GM19240 (cell line): Measurements from ENCODE around the gene KBTBD4.

ENCODE experiments used
- DNase-seq: peaks from one replicate; pipeline ENCODE4 v3.0.0; 2011; ENCODE audit warnings: low spot score; ENCODE audit not compliant: insufficient read length

KBTBD4 gene

DNA sequence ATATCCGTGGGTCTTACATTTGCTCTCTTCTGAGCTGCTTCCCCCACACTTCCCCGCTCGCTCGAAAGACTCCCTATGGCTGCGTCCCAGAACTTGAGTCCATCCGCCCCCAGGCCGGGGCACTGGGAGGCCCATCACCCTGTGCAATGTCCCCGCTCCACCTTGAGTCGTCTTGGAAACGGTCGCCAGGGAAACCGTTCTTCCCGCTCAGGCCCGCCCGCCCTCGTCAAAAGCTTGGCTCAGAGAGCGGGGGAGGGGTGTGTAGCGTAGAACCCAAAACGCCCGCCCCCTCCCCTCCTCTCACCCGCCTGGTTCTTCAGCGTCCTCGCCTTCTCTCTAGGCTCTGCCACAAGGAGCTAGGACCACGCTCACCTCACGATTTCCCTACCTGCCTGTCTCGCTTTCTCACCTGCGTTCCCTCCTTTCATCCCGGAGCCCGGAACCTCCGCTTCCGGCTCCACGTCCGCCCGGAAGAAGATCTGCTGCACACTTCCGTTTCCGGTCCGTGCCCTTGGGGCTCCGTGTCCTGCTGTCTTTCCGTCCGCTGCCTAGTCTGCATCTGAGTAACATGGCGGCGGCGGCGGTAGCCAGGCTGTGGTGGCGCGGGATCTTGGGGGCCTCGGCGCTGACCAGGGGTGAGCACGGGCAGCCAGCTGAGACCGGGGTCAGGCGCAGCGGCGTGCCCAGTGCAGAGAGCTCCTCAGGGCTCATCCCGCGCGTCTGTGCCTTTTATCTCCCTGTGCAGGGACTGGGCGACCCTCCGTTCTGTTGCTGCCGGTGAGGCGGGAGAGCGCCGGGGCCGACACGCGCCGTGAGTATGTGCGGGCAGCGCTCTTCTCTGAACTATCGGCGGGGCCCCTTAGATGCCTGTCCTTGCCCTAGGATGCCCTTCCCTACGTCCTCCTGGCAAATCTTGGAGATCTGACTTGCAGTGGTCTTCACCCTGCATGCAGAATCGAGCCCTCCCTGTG lies at the start of gene KBTBD4, which contains the start of gene NDUFS3:
TSS of gene KBTBD4 (minus strand) at position 447 of the 971 bp plus-strand sequence. CDS start at position 428, 19 bp downstream.
TSS of gene NDUFS3 (plus strand) at position 551 of the 971 bp plus-strand sequence. CDS start at position 569, 18 bp downstream.
- peak; percentile 84 for DNase-seq

DNA sequence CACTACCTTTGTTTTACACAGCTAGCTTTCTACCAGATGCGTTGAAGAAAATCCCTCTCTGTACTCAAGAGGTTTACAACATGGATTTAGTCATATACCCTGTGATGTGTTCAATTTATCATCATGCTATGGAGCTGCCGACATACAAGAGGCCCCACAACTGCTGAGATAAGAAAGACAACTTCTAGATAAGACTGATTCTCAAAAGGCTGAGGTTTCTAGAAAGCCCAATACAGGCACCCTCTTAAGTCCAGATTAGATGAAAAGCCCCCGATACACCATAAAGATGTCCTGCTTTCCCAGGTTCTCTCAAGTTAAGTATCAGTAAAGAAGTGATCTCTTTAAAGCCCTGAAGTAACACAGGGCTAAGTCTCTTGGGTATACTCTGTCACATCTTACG lies 49.3 kb upstream of the KBTBD4 start:
- no peak for DNase-seq

DNA sequence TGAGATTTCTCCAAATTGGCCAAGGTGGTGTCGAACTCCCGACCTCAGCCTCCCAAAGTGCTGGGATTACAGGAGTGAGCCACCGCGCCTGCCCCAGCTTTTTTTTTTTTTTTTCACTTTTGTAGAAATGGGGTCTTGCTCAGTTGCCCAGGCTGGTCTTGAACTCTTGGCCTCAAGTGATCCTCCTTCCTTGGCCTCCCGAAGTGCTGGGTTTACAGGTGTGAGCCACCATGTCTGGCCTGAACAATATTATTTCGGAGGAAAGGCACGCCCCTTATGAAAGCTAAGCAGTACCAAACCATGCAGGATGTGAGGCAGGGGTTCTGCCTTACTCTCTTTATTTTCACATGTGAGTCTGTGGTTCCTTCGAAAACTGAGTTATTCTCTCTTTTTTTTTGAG lies 47.5 kb upstream of the KBTBD4 start:
- no peak for DNase-seq

DNA sequence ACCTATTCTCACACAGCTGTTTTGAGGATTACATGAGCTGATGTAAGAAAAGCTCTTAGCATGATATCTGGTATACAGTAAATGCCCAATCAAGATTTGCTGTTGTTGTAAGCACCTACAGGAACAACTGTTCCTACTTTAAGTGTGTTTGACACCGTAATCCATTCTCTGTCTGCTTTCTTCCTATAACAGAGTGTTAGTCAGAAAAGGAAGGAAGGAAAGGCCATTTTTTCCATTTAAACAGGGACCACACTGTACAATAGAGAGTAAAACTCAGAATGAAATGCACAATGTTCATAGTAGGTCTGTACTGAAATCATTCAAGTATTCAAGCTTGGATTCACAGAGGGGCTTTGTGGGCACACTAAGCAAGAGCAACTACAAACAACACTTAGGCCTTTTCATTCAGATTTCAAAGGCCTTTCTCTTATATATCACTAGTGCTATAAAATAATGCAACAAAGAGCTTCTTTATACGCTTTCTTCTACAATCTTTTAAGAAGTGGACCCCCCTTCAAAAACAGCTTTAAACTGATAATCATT lies 42.1 kb upstream of the KBTBD4 start:
- no peak for DNase-seq

DNA sequence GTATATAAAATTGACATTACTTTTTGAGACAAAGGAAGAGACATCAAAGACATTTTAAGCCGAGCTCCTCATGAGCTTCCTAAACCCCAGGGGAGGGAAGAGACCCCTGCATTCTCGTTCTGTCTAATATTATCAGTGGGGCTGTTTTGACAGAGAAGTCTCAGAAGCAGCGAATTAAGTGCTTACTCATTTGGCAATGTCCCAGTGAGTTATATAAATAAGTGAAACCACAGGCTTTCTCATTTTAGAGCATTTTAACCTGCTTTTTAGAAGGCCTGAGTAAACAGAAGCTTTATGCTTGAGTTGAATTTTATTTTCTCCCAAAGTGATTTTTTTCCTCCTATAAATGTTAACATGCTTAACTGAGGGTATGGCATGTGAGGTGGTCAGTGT lies 38.6 kb upstream of the KBTBD4 start:
- no peak for DNase-seq

DNA sequence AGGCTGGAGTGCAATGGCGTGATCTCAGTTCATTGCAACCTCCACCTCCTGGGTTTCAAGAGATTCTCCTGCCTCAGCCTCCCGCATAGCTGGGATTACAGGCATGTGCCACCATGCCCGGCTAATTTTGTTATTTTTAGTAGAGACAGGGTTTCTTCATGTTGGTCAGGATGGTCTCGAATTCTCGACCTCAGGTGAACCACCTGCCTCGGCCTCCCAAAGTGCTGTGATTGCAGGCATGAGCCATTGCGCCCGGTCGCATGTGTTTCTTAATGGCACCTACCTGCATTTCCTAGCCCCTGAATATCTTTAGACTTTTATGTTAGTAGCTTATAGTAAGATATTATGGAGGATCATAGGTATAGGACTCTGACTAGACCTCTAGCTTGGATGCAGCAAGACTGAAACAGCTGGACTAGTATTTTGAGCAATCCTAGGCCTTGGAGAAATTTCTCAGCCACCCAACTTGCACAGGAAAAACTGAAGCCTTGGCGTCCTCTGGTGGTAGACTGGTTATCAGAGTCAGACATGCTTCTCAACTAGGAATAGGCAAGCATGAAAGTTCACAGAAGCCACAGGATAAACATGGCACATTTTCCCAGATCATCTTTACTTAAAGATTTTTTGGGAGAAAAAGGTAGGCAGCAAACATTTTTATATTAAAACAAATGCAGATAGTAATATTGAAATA lies 38.1 kb upstream of the KBTBD4 start:
- no peak for DNase-seq

DNA sequence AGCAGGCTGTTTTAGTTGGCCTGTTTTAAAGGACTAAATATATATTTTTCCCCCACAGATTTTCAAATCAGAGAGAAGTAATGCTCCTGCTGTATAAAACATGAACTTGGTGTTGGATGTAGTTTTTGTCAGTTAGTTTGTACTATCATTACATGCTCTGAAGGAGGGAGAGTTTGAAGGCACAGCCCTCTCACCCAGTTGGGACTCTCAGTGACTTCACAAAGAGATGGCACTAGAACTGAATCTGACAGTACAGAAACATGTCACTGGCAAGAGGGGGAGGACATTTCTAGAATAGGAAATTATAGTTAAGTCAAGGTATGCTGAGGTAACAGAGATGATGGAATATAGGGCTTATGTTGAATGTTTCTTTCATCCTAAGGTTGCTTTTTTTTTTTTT lies 36.5 kb upstream of the KBTBD4 start:
- DNase-seq: no peak

DNA sequence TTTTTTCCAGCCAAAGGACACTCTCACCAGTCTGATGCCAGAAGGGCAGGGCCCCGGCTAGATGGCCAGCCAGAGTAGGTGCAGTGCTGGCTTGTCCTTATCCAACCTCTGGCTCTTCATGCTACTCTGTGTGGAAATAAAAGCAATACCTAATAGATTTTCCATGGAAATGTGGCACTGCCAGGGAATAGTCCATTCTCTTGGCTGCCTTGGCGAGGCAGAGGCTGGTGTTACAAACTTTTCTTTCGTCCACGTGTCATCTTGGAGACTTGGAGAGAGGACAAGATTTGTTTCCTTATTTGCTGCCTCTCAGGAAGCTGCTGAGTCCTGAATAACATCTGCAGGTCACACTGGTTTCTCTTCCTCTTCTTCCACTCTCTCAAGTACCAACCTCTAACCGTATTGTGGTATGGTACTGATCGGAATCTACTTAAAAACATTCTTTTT lies 32.6 kb upstream of the KBTBD4 start:
- DNase-seq: no peak

DNA sequence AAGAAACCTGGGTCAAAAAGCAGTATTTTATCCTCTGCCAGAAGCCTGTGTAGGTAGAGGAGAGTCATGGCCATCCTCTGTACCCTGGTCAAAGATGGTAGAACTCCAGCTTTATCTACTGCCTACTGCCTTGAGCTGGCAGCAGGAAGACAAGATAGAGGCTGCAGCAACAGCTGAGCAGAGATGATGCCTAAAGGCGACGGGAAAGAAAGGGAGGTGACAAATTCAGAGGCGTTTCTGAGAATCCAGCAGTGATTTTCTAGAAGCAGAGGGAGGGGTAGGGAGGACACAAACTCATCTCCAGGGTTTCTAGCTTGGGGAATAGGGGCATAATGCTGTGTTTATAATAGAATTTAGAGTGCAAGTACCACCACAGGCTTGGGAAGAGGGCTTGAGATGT lies 30.9 kb upstream of the KBTBD4 start:
- no peak for DNase-seq

DNA sequence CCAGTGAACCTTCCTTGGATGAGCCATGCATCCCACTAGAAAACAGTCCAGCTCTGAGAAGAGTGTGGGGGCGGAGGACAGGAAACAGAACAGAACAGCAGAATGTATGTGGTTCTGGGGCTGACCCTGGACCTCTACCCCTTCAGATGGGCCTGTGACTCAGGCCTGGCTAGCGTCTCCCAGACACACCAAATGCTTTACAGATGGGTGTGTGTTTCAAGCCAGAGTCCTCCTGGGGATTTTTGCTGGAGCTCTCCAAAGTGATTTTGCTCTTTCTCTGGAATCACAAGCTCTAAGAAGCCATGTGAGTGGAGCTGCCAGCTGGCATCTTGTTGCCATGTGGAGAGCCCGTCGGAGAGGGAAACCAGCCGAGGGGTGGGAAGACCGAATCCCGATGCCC lies 28.6 kb upstream of the KBTBD4 start:
- no peak for DNase-seq

DNA sequence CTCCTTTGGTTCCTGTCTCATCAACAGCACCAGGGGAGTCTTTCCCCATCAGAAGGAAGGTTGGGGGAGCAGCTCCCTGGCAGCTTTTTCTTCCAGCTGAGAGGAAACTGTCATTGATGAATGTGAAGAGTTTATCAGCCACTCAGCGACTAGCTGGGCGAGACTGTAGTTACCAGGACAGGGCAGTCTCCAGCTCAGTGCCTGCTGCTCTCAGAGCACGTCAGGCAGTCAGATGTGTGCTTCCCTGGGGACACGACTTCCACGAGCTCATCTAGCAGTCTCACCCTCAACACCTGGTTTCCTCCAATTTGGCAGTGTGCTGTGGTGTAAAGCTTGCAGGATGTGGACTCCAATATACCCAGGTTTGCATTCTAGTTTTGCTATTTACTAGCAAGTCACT lies 28.0 kb upstream of the KBTBD4 start:
- no peak for DNase-seq

DNA sequence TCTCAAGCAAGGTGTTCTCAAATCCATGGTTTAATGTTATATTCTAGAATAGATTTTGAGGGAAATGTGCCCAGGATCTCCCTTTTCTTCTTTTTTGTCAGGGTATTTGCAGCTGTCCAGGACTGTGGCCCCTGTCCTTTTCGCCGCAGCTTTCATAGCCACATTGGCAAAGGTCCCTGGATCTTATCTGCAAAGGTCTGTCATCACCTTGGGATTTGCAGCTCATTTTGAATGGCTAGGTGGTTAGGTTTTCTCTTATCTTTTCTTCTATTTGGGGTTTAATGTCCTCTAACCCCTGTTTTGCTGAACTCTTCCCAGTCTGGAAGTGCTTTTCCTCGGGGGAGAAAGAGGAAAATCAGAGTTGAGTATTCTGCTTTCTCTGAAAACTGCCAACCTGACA lies 27.2 kb upstream of the KBTBD4 start:
- DNase-seq: no peak

DNA sequence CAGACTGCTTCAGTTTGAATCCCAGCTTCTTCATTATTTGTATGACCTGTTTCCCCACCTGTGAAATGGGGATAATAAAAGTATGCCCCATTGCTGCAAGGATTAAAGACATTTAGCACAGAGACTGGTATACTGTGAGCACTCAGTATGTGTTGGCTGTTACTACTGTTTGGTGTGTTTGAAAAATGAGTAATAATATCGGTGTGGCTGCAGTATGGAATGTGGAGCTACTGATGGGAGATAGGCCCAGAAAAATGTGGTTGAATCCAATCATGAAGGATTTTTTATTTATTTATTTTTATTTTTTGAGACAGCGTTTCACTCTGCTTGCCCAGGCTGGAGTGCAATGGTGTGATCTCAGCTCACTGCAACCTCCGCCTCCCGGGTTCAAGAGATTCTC lies 24.5 kb upstream of the KBTBD4 start:
- no peak for DNase-seq

DNA sequence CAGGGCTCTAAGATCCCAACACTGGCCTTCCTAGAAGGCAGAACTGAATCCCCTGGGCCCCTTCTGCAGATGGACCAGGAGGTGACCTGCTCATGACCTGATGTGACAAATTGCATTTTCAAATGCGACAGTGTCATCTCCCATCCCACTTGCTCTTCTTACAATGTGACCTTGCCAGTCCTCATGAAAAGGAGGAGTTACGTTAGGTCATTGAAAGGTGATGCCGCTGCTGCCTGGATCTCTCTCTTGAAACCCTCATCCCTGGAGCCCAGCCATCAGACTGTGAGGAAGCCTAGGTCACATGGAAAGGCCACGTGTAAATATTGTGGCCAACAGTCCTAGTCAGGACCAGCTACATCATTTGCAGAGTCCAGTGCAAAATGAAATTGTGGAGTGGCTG lies 21.1 kb upstream of the KBTBD4 start:
- DNase-seq: no peak

DNA sequence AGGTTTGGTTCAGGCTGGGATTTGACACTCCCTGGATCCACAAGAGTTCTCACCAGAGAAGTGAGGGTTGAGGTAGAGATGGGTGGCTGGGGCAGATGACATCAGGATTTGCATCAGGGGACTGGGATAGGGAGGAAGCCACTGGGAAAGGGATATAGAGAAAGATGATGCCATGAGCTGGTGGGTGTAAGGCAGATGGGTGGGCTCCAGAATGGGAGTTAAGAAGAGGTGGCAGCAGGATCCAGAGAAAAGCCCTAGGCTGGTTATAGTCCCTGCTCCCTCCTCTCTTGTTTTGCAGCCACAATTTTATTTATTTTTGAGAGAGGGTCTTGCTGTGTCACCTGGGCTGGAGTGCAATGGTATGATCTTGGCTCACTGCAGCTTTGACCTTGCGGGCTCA lies 17.2 kb upstream of the KBTBD4 start:
- DNase-seq: no peak

DNA sequence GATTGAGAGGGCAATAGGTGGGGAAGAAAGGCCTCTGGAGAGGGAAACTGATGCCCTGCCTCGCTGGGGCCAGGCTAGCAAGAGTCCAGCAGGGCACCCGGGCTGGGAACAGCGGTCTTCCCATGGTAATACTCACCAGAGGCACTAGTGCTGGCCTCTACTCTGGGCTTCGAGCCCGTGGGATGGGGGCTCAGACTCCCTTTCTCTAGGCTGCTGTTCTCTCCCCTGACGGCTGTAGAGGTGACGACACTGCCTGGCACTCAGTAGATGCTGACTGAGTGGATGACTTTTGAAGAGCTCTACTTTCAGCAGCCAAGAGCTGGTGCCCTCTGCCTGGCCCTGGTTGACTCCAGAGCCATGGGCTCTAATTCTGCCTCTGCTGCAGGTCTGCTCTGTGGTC lies 16.3 kb upstream of the KBTBD4 start:
- no peak for DNase-seq

DNA sequence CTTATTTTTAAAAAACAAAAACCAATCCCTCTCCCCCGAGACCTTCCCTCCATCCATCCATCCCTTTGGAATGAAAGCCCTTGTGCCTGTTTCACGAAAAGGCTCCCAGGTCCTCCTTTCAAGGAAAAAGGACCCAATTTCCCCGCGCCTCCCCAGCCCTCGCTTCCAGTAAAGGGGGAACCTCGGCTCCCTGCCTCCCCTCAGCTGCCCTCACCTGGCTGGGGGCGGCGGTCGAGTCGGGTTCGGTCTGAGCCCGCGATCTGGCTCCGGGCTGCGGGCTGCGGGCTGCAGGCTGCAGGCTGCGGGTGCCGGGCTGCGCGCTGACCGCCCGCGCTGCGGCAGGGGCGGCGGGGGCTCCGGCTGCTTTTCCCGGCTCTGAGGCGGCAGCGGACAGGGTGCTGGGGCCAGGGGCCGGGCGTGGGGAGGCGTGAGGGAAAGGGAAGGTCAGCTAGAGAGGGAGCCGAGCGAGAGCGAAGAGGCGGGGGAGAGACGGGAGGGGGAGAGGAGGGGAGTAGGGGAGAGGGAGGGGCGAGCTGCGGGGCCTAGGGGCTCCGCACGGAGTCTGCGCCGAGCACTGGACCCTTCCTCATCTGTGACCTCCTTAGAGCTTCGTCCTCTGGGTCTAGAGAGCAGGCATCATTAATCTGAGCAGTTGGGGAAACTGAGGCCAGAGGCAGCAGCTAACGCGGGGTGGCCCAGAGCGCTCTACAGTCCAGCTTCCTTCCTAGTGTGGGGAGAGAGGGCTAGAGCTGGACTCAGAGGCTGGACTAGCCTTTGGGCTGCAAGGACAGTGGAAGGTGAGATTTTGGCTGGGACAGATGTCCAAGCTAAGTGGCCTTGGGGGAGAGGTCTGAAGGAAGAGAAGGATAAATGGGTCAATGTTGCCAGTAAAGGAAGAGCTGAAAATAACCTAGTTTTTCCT lies 15.4 kb upstream of the KBTBD4 start, which contains the start of gene C1QTNF4:
TSS of gene C1QTNF4 (minus strand) at position 478 of the 922 bp plus-strand sequence. CDS start 3,601 bp downstream, outside the sequence.
- DNase-seq: no peak

DNA sequence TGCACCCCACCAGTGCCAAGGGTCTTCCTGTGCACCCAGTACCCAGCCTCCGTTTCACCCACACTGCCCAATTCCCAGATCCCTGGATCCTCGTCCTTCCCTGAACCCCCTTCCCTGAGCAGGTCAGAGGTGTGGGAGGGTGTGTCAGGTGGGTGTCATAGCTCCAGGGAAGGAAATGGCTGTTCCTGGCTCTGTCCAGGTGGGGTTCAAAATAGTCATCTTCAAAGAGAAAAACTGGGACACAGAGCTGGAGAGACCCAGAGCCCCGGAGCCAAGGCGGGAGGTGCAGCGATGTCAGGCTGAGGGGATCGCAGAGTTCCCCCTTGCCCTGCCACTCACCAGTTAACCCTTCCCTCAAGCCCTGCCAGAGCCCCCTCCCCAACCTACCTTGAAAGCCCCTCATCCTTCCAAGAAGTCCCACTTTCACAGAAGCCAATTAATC lies 14.7 kb upstream of the KBTBD4 start:
- no peak for DNase-seq

DNA sequence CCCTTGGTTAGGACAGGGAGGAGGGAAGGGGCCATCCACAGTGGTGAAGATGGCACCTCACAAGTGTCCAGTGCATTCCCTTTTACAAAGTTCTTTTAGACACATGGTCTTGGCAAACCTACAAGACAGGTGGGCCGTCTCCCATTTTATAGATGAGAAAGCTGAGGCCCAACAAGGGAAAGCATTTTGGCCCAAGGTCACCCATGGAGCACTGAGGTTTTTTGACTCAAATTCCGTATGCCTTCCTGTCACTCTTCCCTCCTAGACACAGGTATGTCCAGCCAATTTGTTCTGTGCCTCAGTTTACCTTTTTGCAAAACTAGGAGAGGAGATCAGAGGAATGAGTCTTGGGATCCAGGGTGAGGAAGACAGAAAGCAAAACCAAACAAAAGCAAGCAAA lies 14.2 kb upstream of the KBTBD4 start:
- DNase-seq: no peak

DNA sequence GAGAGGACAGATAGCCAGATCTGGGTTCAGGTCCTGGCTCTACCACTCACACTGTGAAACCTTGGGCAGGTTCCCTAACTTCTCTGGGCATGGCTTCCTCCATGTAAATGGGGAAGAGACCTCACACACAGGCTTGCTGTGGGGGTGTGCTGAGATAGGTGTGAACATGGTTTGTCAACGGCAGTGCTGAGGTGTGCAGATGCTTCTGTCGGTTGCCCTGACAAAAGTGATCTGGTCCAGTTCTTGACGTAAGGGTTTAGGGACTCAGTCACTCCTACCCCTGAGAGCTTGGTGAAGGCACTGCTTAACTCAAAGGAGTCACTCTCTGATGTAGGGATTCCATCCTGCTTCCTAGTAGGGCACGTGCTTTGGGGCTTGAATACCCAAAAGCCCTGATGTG lies 13.5 kb upstream of the KBTBD4 start:
- no peak for DNase-seq

DNA sequence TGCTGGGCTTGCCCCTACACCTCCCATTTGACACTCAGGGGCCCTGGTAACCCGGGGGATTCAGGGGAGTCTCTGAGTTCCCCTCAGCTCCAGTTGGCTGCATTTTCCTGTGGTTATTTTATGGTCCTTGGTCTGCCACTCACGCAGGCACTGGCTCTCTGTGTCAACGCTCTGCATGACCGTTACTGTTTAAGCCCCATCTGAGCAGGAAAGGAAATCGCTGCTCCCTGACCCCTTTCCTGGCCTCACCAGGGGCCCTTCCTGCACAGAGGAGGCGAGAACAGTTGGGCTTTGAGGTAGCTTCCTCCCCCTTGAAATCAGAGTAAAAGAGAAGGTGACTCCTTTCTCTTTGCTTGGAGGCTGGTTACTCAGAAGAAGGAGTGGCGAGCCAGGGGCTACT lies 13.0 kb upstream of the KBTBD4 start:
- no peak for DNase-seq
